HEK293 (cell line): ENCODE data around the gene SLC38A3.

ENCODE experiments used
- BCL6B ChIP-seq: fragments of 450-650 bp; formaldehyde crosslinking; IDR thresholded peaks from 2 replicates; pipeline ENCODE4 v1.5.1; 2017; ENCODE audit warnings: missing biosample characterization, missing genetic modification characterization
- GLIS2 ChIP-seq: fragments of 450-650 bp; formaldehyde crosslinking; IDR thresholded peaks from 2 replicates; pipeline ENCODE4 v1.5.1; 2016; ENCODE audit warnings: missing biosample characterization, missing genetic modification characterization
- HOXD13 ChIP-seq: sonication (generic); formaldehyde crosslinking; IDR thresholded peaks from 2 replicates; pipeline ENCODE4 v1.8.0; 2022; ENCODE audit warnings: missing genetic modification reagents, borderline replicate concordance
- INSM2 ChIP-seq: fragments of 450-650 bp; formaldehyde crosslinking; IDR thresholded peaks from 2 replicates; pipeline ENCODE4 v1.5.1; 2016; ENCODE audit warnings: missing biosample characterization, missing genetic modification characterization
- KLF17 ChIP-seq: fragments of 450-650 bp; formaldehyde crosslinking; IDR thresholded peaks from 2 replicates; pipeline ENCODE4 v1.5.1; 2016; ENCODE audit warnings: missing biosample characterization, missing genetic modification characterization
- KLF7 ChIP-seq: fragments of 450-650 bp; formaldehyde crosslinking; IDR thresholded peaks from 2 replicates; pipeline ENCODE4 v1.5.1; 2016; ENCODE audit warnings: missing biosample characterization, missing genetic modification characterization, borderline replicate concordance
- SP2 ChIP-seq: fragments of 450-650 bp; formaldehyde crosslinking; IDR thresholded peaks from 2 replicates; pipeline ENCODE4 v1.5.1; 2016; ENCODE audit warnings: missing biosample characterization, missing genetic modification characterization
- ZBTB10 ChIP-seq: fragments of 450-650 bp; formaldehyde crosslinking; IDR thresholded peaks from 2 replicates; pipeline ENCODE4 v1.5.1; 2016; ENCODE audit warnings: missing biosample characterization, missing genetic modification characterization
- ZBTB20 ChIP-seq: fragments of 450-650 bp; formaldehyde crosslinking; IDR thresholded peaks from 2 replicates; pipeline ENCODE4 v1.5.1; 2016; ENCODE audit warnings: missing biosample characterization, missing genetic modification characterization
- ZBTB7A ChIP-seq: fragments of 450-650 bp; formaldehyde crosslinking; IDR thresholded peaks from 2 replicates; pipeline ENCODE4 v1.5.1; 2016; ENCODE audit warnings: low read depth, missing biosample characterization, missing genetic modification characterization
- ZFP3 ChIP-seq: fragments of 450-650 bp; formaldehyde crosslinking; IDR thresholded peaks from 2 replicates; pipeline ENCODE4 v1.5.1; 2016; ENCODE audit warnings: low read depth, missing biosample characterization, missing genetic modification characterization
- ZFP37 ChIP-seq: fragments of 450-650 bp; formaldehyde crosslinking; IDR thresholded peaks from 2 replicates; pipeline ENCODE4 v1.5.1; 2016; ENCODE audit warnings: missing biosample characterization, missing genetic modification characterization
- ZNF10 ChIP-seq: fragments of 450-650 bp; formaldehyde crosslinking; IDR thresholded peaks from 2 replicates; pipeline ENCODE4 v1.5.1; 2017; ENCODE audit warnings: missing biosample characterization, missing genetic modification characterization
- ZNF146 ChIP-seq: fragments of 450-650 bp; formaldehyde crosslinking; IDR thresholded peaks from 2 replicates; pipeline ENCODE4 v1.5.1; 2016; ENCODE audit warnings: missing biosample characterization, missing genetic modification characterization
- ZNF223 ChIP-seq: fragments of 450-650 bp; formaldehyde crosslinking; IDR thresholded peaks from 2 replicates; pipeline ENCODE4 v1.5.1; 2016; ENCODE audit warnings: missing biosample characterization, missing genetic modification characterization
- ZNF398 ChIP-seq: fragments of 450-650 bp; formaldehyde crosslinking; IDR thresholded peaks from 2 replicates; pipeline ENCODE4 v1.5.1; 2017; ENCODE audit warnings: missing biosample characterization, missing genetic modification characterization
- ZNF426 ChIP-seq: fragments of 450-650 bp; formaldehyde crosslinking; IDR thresholded peaks from 2 replicates; pipeline ENCODE4 v1.5.1; 2017; ENCODE audit warnings: missing biosample characterization, missing genetic modification characterization, mild to moderate bottlenecking, inconsistent platforms, moderate library complexity
- ZNF48 ChIP-seq: fragments of 450-650 bp; formaldehyde crosslinking; IDR thresholded peaks from 2 replicates; pipeline ENCODE4 v1.5.1; 2016; ENCODE audit warnings: missing biosample characterization, missing genetic modification characterization
- ZNF514 ChIP-seq: fragments of 450-650 bp; formaldehyde crosslinking; IDR thresholded peaks from 2 replicates; pipeline ENCODE4 v1.5.1; 2016; ENCODE audit warnings: missing biosample characterization, missing genetic modification characterization
- ZNF529 ChIP-seq: fragments of 450-650 bp; formaldehyde crosslinking; IDR thresholded peaks from 2 replicates; pipeline ENCODE4 v1.5.1; 2017; ENCODE audit warnings: missing genetic modification characterization, missing biosample characterization; ENCODE audit not compliant: insufficient replicate concordance
- ZNF548 ChIP-seq: fragments of 450-650 bp; formaldehyde crosslinking; IDR thresholded peaks from 2 replicates; pipeline ENCODE4 v1.5.1; 2016; ENCODE audit warnings: missing biosample characterization, missing genetic modification characterization
- ZNF571 ChIP-seq: fragments of 450-650 bp; formaldehyde crosslinking; IDR thresholded peaks from 2 replicates; pipeline ENCODE4 v1.5.0; 2017; ENCODE audit warnings: missing biosample characterization, missing genetic modification characterization
- ZNF580 ChIP-seq: fragments of 450-650 bp; formaldehyde crosslinking; IDR thresholded peaks from 2 replicates; pipeline ENCODE4 v1.5.1; 2016; ENCODE audit warnings: missing biosample characterization, missing genetic modification characterization
- ZNF600 ChIP-seq: fragments of 450-650 bp; formaldehyde crosslinking; IDR thresholded peaks from 2 replicates; pipeline ENCODE4 v1.5.1; 2016; ENCODE audit warnings: missing biosample characterization, missing genetic modification characterization
- ZNF610 ChIP-seq: fragments of 450-650 bp; formaldehyde crosslinking; IDR thresholded peaks from 2 replicates; pipeline ENCODE4 v1.5.1; 2016; ENCODE audit warnings: missing biosample characterization, missing genetic modification characterization, borderline replicate concordance
- ZNF621 ChIP-seq: fragments of 450-650 bp; formaldehyde crosslinking; IDR thresholded peaks from 2 replicates; pipeline ENCODE4 v1.5.1; 2017; ENCODE audit warnings: missing biosample characterization, missing genetic modification characterization
- ZNF654 ChIP-seq: fragments of 450-650 bp; formaldehyde crosslinking; IDR thresholded peaks from 2 replicates; pipeline ENCODE4 v1.5.1; 2016; ENCODE audit warnings: low read depth, missing biosample characterization, missing genetic modification characterization
- ZNF701 ChIP-seq: fragments of 450-650 bp; formaldehyde crosslinking; IDR thresholded peaks from 2 replicates; pipeline ENCODE4 v1.5.1; 2016; ENCODE audit warnings: missing biosample characterization, missing genetic modification characterization
- ZSCAN16 ChIP-seq: fragments of 450-650 bp; formaldehyde crosslinking; IDR thresholded peaks from 2 replicates; pipeline ENCODE4 v1.5.1; 2016; ENCODE audit warnings: missing biosample characterization, missing genetic modification characterization
- ZSCAN18 ChIP-seq: fragments of 450-650 bp; formaldehyde crosslinking; IDR thresholded peaks from 2 replicates; pipeline ENCODE4 v1.5.1; 2016; ENCODE audit warnings: missing biosample characterization, missing genetic modification characterization

The SLC38A3 gene

GRCh38 chr3:50245831-50246516 lies 40.9 kb downstream of the SLC38A3 start (continued):
- 0 out of 2 replicates have a peak, but pooled peaks have one; percentile 53 for TF ChIP-seq ZFP37
- no peak for TF ChIP-seq ZBTB20 (tag by site-specific recombination)
- TF ChIP-seq ZNF426 (tag by site-specific recombination) = no peak
- TF ChIP-seq ZNF146 (tag by site-specific recombination) = no peak
- TF ChIP-seq ZBTB7A (tag by site-specific recombination) = no peak
- TF ChIP-seq SP2 (tag by site-specific recombination) = no peak
- no peak for TF ChIP-seq ZFP3
- TF ChIP-seq ZNF529 (tag by site-specific recombination) = no peak
- TF ChIP-seq ZNF654 (tag by site-specific recombination) = peak; percentile 58
- peak; percentile 29; the same call in 1 of the 2 replicates for TF ChIP-seq KLF7 (tag by site-specific recombination)
- TF ChIP-seq ZNF600 (tag by site-specific recombination) = no peak
- no peak for TF ChIP-seq ZNF548 (tag by site-specific recombination)
- TF ChIP-seq GLIS2 = peak; percentile 59; the same call in 1 of the 2 replicates
- TF ChIP-seq ZBTB10 = peak; percentile 80; the same call in 1 of the 2 replicates
- no peak for TF ChIP-seq ZNF10 (tag by site-specific recombination)
- TF ChIP-seq ZNF621 (tag by site-specific recombination) = no peak
- no peak for TF ChIP-seq ZNF223 (tag by site-specific recombination)
- TF ChIP-seq KLF17 (tag by site-specific recombination) = 0 out of 2 replicates have a peak, but pooled peaks have one; percentile 58
- TF ChIP-seq INSM2 (tag by site-specific recombination) = no peak
- TF ChIP-seq ZNF514 (tag by site-specific recombination) = no peak
- TF ChIP-seq ZSCAN18 (tag by site-specific recombination) = no peak
- TF ChIP-seq BCL6B (tag by site-specific recombination) = no peak
- TF ChIP-seq ZNF571 (tag by site-specific recombination) = no peak
- TF ChIP-seq HOXD13 (CRISPR knock-in tag) = no peak
- TF ChIP-seq ZNF48 (tag by site-specific recombination) = no peak
- no peak for TF ChIP-seq ZNF398 (tag by site-specific recombination)
- TF ChIP-seq ZNF610 = no peak
- no peak for TF ChIP-seq ZNF580 (tag by site-specific recombination)
- no peak for TF ChIP-seq ZNF701 (tag by site-specific recombination)
- TF ChIP-seq ZSCAN16 (tag by site-specific recombination) = no peak
